ENCODE results near the gene PLP2.

The PLP2 gene

GRCh38 chrX:49209434-49210251, 37.9 kb downstream of the PLP2 start:
- no peak for DNase-seq (ENCODE audit: low spot score)

- no peak for DNase-seq (ENCODE audit: low spot score)
Measured at GRCh38 chrX:49210406-49210805, 38.7 kb downstream of the PLP2 start.

- no peak for DNase-seq (ENCODE audit: low spot score)
Measured at GRCh38 chrX:49211074-49211473, 39.4 kb downstream of the PLP2 start.

- no peak for DNase-seq (ENCODE audit: low spot score)
Measured at GRCh38 chrX:49212209-49212608, 40.5 kb downstream of the PLP2 start.

GRCh38 chrX:49212861-49213260, 41.2 kb downstream of the PLP2 start:
- DNase-seq (ENCODE audit: low spot score), result no peak

GRCh38 chrX:49214416-49214815, 42.7 kb downstream of the PLP2 start:
- DNase-seq (ENCODE audit: low spot score), result no peak

- DNase-seq (ENCODE audit: low spot score), result no peak
Measured at GRCh38 chrX:49214996-49215526, 43.4 kb downstream of the PLP2 start.

- DNase-seq (ENCODE audit: low spot score), result no peak
Measured at GRCh38 chrX:49220100-49220499, 48.4 kb downstream of the PLP2 start.

- no peak for DNase-seq (ENCODE audit: low spot score)
Measured at GRCh38 chrX:49221868-49222267, 50.2 kb downstream of the PLP2 start.
